ENCODE measurements around the gene CNN2. TPM values are rescaled to one million over a fixed set of nuclear protein-coding genes. Genes with fewer than 3 reads are reported as not detected.

Gene CNN2
- total and polyA plus RNA-seq, 2 of the 13 experiments (the other 11 are each of a cell fraction or from before 2014, with no cell fraction given): 63.6 to 70.0 TPM

GRCh38 chr19:1020868-1021425 lies 5.5 kb upstream of the CNN2 start, which contains the start of gene TMEM259 (continued):
- TF ChIP-seq ZNF296 (CRISPR knock-in tag; conservative IDR thresholded peaks at IDR 0.05) (no peak), MAFF (IDR thresholded peaks at IDR 0.05; ENCODE audit: low read depth, low read length) (no peak), TFAP4 (IDR thresholded peaks at IDR 0.05; ENCODE audit: borderline replicate concordance, low read depth) (peak; percentile 45), IRX3 (CRISPR knock-in tag; IDR thresholded peaks at IDR 0.05; ENCODE audit: borderline replicate concordance, low read depth) (0 out of 2 replicates have a peak, but pooled peaks have one; percentile 72), ARID4A (CRISPR knock-in tag; IDR thresholded peaks at IDR 0.05; ENCODE audit: borderline replicate concordance) (peak; percentile 77; the same call in 1 of the 2 replicates), XRCC5 (optimal IDR thresholded peaks at IDR 0.05; ENCODE audit: low read length) (peak; percentile 63), SOX5 (CRISPR knock-in tag; IDR thresholded peaks at IDR 0.05; ENCODE audit: borderline replicate concordance) (peak; percentile 51; the same call in 1 of the 2 replicates), ASH2L (IDR thresholded peaks at IDR 0.05; ENCODE audit: insufficient read length, low read depth, low read length) (no peak), GABPB1 (CRISPR knock-in tag; IDR thresholded peaks at IDR 0.05) (peak; percentile 88), GMEB1 (CRISPR knock-in tag; IDR thresholded peaks at IDR 0.05; ENCODE audit: borderline replicate concordance) (peak; percentile 85; the same call in 1 of the 2 replicates), ZNF788 (CRISPR knock-in tag; IDR thresholded peaks at IDR 0.05; ENCODE audit: borderline replicate concordance) (peak; percentile 29; the same call in 1 of the 2 replicates), ZBTB38 (CRISPR knock-in tag; IDR thresholded peaks at IDR 0.05) (peak; percentile 52; the same call in 1 of the 2 replicates), ISL2 (CRISPR knock-in tag; IDR thresholded peaks at IDR 0.05) (peak; percentile 46; the same call in 1 of the 2 replicates), TAF1 (CRISPR knock-in tag; IDR thresholded peaks at IDR 0.05) (peak; percentile 91), MXI1 (IDR thresholded peaks at IDR 0.05; ENCODE audit: borderline replicate concordance, low read depth, low read length) (peak; percentile 87; the same call in 1 of the 3 replicates), NCOA5 (CRISPR knock-in tag; IDR thresholded peaks at IDR 0.05) (no peak), SKI (IDR thresholded peaks at IDR 0.05; ENCODE audit: partially characterized antibody) (peak; percentile 28), ZNF556 (CRISPR knock-in tag; IDR thresholded peaks at IDR 0.05; ENCODE audit: borderline replicate concordance) (peak; percentile 60; the same call in 1 of the 2 replicates), TBL1XR1 (IDR thresholded peaks at IDR 0.05; ENCODE audit: borderline replicate concordance, low read length, partially characterized antibody) (peak; percentile 57), SCMH1 (CRISPR knock-in tag; IDR thresholded peaks at IDR 0.05; ENCODE audit: borderline replicate concordance) (no peak)
- TF ChIP-seq, protein P1, sequence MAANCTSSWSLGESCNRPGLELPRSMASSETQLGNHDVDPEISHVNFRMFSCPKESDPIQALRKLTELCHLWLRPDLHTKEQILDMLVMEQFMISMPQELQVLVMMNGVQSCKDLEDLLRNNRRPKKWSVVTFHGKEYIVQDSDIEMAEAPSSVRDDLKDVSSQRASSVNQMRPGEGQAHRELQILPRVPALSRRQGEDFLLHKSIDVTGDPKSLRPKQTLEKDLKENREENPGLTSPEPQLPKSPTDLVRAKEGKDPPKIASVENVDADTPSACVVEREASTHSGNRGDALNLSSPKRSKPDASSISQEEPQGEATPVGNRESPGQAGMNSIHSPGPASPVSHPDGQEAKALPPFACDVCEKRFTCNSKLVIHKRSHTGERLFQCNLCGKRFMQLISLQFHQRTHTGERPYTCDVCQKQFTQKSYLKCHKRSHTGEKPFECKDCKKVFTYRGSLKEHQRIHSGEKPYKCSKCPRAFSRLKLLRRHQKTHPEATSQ (CRISPR knock-in tag; IDR thresholded peaks at IDR 0.05; ENCODE audit: borderline replicate concordance): no peak

Data from HepG2 (cell line).